Effector memory CD4-positive, alpha-beta T cell (primary cell): ENCODE results near the gene KRTAP19-4.

ENCODE experiments used
- DNase-seq, 3 donors: peaks; one replicate each; pipeline ENCODE4 v3.0.0-alpha.2; 2020
- H3K27ac ChIP-seq: 2 replicates; pipeline ENCODE4 v1.7.0; 2013; ENCODE audit warnings: mild to moderate bottlenecking, low read length, moderate library complexity; ENCODE audit not compliant: insufficient read depth, poor library complexity, severe bottlenecking
- H3K27me3 ChIP-seq: replicated peaks from 2 replicates; pipeline ENCODE4 v1.7.0; 2013; ENCODE audit warnings: mild to moderate bottlenecking, low read length; ENCODE audit not compliant: insufficient read depth, control insufficient read depth, poor library complexity, severe bottlenecking
- H3K36me3 ChIP-seq: 2 replicates; pipeline ENCODE4 v1.7.0; 2013; ENCODE audit warnings: mild to moderate bottlenecking, low read length, moderate library complexity; ENCODE audit not compliant: control insufficient read depth, insufficient read depth
- H3K4me1 ChIP-seq: 2 replicates; pipeline ENCODE4 v1.7.0; 2013; ENCODE audit warnings: low read length, mild to moderate bottlenecking; ENCODE audit not compliant: control insufficient read depth, insufficient read depth, poor library complexity, severe bottlenecking
- H3K4me3 ChIP-seq: 2 replicates; pipeline ENCODE4 v1.7.0; 2013; ENCODE audit warnings: low read length, low read depth, mild to moderate bottlenecking; ENCODE audit not compliant: insufficient read depth, poor library complexity, severe bottlenecking
- H3K9me3 ChIP-seq: 2 replicates; pipeline ENCODE4 v1.7.0; 2013; ENCODE audit warnings: mild to moderate bottlenecking, low read length, moderate library complexity; ENCODE audit not compliant: control insufficient read depth

Gene KRTAP19-4

DNA sequence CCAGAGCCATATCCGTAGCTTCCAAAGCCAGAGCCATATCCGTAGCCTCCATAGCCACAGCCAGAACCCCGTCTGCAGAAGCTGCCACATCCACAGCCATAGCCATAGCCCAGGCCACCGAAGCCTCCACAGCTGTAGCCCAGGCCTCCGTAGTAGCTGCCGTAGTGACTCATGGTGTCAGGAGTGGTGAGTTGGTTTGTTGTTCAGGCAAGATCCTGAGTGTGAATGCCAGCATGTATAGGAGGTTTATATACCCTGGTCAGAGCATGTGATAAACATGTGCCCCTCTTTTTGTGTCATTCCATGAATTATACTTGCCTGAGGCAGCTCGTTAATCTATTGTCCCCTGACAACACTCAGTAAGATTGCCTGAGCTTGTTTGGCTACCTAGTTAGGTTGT is 16.8 kb downstream of the KRTAP19-4 start, which contains the start of gene KRTAP19-1:
Gene KRTAP19-1, minus strand, starts transcription at position 223 of the 400 bp plus-strand sequence. Its CDS starts 50 bp downstream, at position 173.
- Histone ChIP-seq H3K27ac (no peak within 1 kb of the TSS), H3K4me1 (no peaks in the 10 kb centered on the region), H3K4me3 (no peak within 1 kb of the TSS), H3K27me3 (no peaks in the 10 kb centered on the region), H3K36me3 (no peaks in the 10 kb centered on the region), H3K9me3 (no peaks in the 10 kb centered on the region)
- DNase-seq: no peak

DNA sequence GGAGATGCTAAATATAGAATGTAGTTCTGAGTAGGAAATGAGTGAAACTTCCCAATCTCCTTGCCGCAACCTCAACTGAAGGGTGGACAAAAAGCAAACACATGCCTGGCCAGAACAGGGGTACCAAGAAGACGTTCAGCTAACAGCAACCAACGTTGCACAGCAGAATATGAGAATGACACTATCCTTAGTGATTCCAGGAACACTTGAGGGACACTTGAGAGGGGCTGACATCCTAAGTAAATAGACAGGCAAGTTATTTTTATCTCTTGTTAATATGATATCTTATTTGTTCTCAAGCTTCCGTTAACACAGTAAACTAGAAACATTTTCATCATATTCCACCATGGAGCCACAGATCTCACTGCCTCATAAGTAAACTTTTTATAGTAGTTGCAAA is 17.7 kb downstream of the KRTAP19-4 start:
- Histone ChIP-seq H3K27ac (no peak overlapping the region), H3K4me3 (no peak overlapping the region), H3K9me3 (no peaks in the 10 kb centered on the region), H3K4me1 (no peaks in the 10 kb centered on the region), H3K27me3 (no peaks in the 10 kb centered on the region), H3K36me3 (no peaks in the 10 kb centered on the region)
- no peak for DNase-seq

DNA sequence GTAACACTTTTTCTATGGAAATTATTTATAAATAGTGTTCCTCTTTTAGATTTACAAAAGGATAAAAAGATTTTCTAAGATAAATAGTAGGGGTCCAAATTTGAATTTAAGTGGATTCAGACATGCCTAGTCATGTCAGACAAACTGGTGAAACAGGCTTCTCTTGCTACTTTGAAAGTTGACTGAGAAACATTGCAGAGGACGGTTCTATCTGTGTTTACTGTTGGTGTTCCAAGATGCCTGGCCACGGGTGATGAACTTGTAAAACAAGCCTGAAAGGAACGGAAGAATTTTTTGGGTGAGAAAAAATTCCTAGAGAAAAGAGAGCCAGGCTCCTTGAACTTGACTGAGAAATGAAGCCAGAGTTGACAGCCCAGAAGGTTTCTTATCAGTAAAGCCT is 19.0 kb downstream of the KRTAP19-4 start:
- Histone ChIP-seq H3K27me3 (no peaks in the 10 kb centered on the region), H3K4me3 (no peak overlapping the region), H3K4me1 (no peaks in the 10 kb centered on the region), H3K9me3 (no peaks in the 10 kb centered on the region), H3K36me3 (no peaks in the 10 kb centered on the region), H3K27ac (no peak overlapping the region)
- DNase-seq: no peak

DNA sequence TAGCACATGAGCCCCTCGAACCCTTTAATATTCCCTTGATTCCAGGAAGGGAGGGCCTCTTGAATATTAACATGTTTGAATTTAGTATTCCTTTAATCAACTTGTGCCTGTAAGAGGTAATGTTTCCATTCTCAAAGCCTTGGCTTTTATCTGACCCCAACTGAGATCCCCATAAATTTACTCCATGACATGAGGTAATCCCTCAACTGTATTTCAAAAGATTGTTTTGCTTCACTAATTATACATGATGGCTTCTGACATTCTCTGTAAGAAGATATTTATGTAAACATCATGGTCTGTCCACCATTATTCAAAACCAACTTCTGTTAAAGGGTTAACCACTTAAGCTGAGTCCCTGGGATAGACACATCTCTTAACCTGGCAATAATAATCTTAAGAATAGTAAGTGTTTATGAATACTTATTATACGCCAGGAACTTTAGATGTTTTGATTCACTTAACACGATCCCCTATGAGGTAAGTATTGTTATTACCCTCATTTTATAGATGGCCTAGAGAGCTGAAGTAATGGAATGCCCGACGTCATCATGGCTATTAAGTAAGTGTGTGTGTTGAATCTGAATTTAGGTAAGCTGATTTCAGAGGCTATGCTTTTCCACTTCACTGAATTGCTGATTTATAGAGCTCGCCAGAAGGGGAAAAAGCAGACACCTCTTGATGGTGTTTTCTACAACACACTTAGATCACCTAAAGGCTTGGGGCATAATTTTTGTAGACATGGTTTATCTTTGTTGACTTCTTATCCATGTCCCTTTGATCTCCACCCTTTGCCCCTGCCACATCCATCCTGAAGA is 27.9 kb downstream of the KRTAP19-4 start:
- Histone ChIP-seq H3K27ac (no peak overlapping the region), H3K27me3 (no peaks in the 10 kb centered on the region), H3K4me3 (no peak overlapping the region), H3K4me1 (no peaks in the 10 kb centered on the region), H3K36me3 (no peaks in the 10 kb centered on the region), H3K9me3 (no peaks in the 10 kb centered on the region)
- no peak for DNase-seq

DNA sequence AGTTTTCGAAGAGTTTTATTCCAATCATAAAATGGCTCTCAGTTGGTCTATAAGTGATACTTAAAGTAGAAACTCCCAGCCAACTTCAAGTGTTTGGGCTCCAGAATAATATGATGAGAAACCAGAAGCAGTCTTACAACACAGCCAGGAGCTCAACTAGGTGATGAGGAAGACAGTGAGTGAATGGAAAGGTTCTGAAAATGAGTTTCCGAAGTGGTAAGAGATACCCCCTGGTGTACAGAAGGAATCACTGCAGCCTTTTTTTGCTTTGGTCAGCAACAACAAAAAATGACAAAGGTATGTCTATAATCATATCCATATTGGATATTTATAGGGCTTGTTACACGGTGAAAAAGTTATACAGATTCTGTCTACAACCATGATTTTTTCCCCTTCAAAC is 33.3 kb downstream of the KRTAP19-4 start:
- Histone ChIP-seq H3K27me3 (no peaks in the 10 kb centered on the region), H3K4me1 (no peaks in the 10 kb centered on the region), H3K4me3 (no peak overlapping the region), H3K9me3 (no peaks in the 10 kb centered on the region), H3K27ac (no peak overlapping the region), H3K36me3 (no peaks in the 10 kb centered on the region)
- no peak for DNase-seq

GRCh38 chr21:30448514-30448913 is 48.5 kb downstream of the KRTAP19-4 start:
- Histone ChIP-seq H3K9me3 (no peaks in the 10 kb centered on the region), H3K27me3 (no peaks in the 10 kb centered on the region), H3K4me1 (no peaks in the 10 kb centered on the region), H3K4me3 (no peak overlapping the region), H3K36me3 (no peaks in the 10 kb centered on the region), H3K27ac (no peak overlapping the region)
- DNase-seq: no peak

DNA sequence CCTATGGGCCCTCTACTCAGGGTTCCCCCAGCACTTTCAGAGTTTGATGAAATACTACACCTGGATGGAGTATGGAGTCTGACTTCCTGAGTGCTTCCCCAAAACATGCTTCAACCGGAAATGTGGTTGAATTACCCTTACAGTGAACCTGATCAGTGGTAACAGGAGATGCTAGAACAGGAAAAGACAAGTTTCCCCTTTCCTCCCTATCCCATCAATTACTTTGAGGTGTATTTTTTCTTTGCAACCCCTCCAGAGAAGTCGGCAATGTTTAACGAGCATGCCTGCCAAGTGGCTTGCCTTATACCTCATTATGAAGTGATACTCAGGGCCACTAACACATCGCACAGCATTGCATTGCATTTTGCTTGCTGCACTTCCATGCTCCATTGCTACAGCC is 49.9 kb downstream of the KRTAP19-4 start:
- Histone ChIP-seq H3K4me3 (no peak overlapping the region), H3K27me3 (no peaks in the 10 kb centered on the region), H3K36me3 (no peaks in the 10 kb centered on the region), H3K27ac (no peak overlapping the region), H3K4me1 (no peaks in the 10 kb centered on the region), H3K9me3 (no peaks in the 10 kb centered on the region)
- DNase-seq: no peak
